RKO (cell line): ENCODE results near the gene OSBP2.

Experiments
- DNase-seq: peaks from one replicate; pipeline ENCODE4 v3.0.0-alpha.2; 2016; ENCODE audit warnings: low spot score

The OSBP2 gene, protein sequence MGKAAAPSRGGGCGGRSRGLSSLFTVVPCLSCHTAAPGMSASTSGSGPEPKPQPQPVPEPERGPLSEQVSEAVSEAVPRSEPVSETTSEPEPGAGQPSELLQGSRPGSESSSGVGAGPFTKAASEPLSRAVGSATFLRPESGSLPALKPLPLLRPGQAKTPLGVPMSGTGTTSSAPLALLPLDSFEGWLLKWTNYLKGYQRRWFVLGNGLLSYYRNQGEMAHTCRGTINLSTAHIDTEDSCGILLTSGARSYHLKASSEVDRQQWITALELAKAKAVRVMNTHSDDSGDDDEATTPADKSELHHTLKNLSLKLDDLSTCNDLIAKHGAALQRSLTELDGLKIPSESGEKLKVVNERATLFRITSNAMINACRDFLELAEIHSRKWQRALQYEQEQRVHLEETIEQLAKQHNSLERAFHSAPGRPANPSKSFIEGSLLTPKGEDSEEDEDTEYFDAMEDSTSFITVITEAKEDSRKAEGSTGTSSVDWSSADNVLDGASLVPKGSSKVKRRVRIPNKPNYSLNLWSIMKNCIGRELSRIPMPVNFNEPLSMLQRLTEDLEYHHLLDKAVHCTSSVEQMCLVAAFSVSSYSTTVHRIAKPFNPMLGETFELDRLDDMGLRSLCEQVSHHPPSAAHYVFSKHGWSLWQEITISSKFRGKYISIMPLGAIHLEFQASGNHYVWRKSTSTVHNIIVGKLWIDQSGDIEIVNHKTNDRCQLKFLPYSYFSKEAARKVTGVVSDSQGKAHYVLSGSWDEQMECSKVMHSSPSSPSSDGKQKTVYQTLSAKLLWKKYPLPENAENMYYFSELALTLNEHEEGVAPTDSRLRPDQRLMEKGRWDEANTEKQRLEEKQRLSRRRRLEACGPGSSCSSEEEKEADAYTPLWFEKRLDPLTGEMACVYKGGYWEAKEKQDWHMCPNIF

DNA sequence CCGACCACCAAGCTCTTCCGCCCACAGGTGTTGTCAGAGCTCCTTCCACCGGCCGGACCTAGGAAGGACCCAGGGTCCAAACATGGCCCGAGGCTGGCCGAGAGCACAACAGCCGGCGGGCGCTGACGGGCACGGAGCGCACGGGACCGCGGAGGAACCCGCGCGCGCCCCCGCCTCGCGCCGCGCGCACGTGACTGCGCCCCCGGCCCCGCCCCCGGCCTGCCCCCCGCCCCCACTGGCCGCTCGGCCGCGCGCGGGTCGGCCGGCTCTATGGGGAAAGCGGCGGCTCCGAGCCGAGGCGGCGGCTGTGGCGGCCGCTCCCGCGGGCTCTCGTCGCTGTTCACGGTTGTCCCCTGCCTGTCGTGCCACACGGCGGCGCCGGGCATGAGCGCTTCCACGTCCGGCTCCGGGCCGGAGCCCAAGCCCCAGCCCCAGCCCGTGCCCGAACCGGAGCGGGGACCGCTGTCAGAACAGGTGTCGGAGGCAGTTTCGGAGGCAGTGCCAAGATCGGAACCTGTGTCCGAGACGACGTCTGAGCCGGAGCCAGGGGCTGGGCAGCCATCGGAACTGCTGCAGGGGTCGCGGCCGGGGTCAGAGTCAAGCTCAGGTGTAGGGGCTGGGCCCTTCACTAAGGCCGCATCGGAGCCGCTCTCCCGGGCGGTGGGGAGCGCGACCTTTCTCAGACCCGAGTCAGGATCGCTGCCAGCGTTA, at the start of gene OSBP2:
Gene OSBP2 (plus strand): TSS at position 235 of the 711 bp plus-strand sequence. CDS start 36 bp downstream, at position 271.
- DNase-seq, result peak; percentile 34

DNA sequence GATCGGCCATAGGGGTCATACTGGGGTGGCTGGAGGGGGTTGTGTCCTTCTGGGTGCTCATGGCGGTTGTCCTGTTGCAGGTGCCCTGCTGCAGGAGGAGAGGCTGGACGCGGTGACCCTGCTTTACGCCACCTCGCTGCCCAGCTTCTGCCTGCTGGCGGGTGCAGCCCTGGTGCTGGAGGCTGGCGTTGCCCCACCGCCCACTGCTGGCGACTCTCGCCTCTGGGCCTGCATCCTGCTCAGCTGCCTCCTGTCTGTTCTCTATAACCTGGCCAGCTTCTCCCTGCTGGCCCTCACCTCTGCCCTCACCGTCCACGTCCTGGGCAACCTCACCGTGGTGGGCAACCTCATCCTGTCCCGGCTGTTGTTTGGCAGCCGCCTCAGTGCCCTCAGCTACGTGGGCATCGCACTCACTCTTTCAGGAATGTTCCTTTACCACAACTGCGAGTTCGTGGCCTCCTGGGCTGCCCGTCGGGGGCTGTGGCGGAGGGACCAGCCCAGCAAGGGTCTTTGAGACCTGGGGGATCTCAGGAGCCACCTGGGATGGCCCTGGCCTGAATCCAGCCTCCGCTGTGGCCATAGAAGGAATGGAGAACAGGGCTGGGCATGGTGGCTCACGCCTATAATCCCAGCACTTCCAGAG, 48.0 kb upstream of the OSBP2 start:
- DNase-seq, result no peak

DNA sequence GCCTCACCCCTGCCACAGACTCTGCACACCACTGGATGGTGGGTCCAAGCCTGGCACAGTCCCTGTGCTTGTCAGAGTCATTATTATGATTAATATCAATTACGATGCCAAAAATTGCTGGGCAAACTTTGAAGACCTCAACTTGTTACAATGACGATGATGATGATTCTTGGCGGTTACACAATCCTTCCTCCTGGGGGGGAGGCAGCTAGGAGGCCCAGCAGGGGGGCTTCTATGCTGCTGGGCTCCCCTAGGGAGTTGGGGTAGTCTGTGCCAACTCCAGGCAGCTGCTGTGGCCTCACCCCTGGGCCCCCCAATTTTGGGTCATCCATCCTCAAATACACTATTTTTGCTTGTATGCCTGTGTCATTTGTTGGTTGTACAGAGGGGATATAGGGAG, 47.1 kb upstream of the OSBP2 start:
- no peak for DNase-seq

DNA sequence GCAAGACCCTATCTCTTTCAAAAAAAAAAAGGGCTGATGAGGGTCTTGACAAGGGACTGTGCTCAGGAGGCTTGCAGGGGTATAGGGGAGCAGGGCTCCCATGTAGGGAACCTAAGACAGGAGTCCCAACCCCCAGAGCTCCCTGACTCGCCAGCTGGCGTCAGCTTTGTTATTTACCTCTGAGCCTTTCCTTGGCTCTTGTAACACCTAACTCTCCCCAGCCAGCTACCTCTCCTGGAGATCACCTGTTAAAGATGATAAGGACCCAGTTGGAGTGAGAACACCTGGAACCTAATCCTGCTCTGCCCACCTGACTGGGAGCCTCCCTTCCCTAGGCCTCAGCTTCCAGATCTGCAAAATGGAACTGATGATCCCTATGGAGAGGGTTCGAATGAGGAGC, 45.8 kb upstream of the OSBP2 start:
- DNase-seq, result no peak

DNA sequence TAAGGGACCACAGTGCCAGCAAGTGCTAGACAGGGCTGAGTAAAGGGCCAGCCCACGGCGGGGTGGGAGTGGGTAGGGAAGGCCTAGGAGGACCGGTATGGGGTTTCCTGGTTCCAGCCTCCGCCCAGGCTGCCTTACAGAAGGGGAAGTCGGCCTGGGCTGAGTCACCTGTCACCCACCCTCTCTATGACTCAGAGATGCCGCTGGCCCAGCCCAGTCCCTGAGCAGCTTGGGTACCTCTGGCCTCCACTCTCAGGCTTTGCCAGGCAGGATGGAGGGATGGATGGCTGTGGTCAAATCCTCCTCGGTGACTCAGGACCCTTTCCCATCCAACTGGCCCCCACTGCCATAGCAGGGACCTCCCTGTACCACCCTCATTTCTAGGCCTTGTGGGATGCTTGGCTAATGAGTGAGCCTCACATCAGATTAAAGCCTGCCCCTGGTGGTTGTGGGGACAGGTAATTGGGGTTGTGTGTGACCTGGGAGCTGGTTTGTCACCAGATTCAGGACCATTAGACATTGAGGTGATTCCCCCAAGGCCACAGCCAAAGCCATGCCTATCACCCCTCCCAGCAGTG, 45.2 kb upstream of the OSBP2 start:
- peak; percentile 87 for DNase-seq

DNA sequence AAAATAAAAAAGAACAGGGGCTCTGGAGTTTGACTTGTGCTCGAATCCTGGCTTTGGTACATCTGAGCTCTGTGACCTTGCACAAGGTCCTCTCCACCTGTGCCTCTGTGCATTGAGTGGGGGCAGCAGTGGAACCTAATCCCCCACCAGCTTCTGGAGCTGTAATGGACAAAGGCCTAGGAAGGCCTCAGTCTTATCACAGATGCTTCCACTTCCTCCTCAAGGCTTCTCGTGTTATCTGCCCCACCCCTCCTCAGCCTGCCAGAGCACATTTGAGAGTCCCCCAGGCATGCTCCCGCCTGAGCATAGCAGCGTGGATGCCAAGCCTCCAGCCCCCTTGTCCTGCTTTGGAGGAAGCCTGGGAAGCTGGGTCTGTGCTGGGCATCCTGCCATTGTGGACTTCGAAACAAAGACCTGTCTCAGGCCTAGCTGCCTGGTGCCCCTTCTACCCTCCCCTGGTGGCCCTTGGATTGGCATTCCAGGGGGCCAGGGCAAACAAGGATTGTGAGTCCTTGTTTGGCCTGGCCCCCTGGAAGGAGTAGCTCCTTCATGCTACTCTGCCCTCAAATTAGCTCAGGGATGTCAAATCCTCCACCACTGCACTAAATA, 44.1 kb upstream of the OSBP2 start:
- DNase-seq, result no peak

DNA sequence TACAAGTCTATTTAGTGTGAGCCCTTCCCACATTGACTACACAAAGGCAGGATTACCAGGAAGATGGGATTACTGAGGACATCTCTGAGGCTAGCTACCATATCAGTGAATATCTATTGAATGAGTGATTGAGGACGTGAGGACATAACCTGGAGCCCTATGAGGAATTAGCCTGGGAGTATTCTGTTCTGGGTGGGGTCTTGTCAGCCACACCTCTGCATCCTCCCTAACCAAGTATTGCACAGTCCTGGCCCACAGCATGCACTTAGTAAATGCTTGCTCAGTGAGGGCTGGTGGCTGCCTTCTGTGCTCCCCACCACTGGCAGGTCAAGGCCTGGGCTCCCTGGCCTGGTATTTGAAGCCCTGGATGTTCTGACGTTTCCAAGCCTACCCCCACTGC, 41.8 kb upstream of the OSBP2 start:
- no peak for DNase-seq

DNA sequence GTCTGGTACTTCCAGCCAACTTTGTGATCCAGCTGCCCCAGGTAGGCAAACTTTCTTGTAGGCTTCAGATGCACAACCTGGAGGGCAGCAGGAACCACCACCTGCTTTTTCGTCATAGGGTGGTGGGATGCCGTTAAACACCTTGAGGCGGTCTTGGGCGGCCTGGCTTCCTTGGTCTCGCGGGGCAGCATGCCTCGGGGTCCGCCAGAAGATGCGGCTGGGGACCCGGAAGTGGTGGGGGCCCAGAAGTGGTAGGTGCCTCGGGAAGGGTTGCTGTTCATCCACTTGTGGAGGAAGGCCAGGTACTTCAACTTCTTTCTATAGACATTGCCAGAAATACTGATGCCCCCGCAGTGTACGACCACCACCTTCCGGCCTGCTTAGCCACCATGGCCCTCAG, 40.3 kb upstream of the OSBP2 start:
- no peak for DNase-seq

DNA sequence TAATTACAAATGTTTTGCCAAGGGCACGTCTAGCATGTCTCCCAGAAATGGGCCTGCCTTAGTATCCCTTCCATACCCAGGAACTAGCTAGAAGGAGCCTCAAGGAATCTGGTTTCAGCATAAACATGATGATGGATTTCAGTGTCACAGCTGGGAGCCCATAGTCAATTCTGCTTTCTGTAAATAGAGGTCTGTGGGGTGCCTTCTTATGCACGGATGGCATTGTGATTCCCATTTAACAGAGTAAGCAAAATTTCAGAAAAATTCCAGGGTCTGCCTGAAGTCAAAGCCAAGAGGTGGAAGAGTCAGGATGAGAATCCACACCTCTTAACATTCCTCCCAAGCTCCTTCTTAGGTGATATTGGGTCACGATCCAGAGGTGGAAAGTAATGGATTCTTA, 39.1 kb upstream of the OSBP2 start:
- no peak for DNase-seq

DNA sequence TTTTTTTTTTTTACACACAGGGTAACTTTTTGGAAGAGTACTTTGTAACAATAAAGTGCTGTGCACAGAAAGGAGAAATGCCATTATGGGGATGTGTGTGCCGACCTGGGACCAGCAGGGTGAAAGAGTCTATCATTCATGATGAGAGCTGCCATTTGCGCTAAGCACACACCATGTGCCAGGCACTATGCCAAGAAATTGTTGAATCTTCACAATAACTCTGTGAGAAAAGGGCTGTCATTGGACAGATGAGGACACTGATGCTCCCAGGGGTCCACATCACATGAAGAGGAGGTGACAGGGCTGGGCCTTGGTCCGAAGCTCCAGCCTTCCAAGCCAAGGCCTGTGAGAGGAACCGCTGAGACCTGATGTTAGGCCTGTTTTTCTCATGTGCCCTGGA, 32.6 kb upstream of the OSBP2 start:
- DNase-seq, result no peak

DNA sequence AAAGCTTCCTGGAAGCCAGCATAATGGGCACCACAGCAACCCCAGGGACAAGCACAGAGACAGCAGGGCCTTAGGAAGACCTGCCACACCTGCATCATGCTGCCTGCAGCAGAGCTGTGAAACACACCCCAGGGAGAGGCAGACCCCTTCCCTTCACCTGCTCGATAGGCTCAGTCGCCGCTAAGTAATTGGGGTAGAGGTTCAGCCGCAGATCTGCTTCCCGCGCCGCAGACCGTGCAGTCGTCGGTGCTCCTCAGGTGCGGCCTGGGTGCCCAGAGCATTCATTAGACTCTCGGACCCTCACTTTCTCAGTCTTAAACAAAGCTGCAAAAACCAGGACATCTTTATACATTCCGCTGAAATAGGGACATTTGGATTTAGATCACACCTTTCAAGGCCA, 29.9 kb upstream of the OSBP2 start:
- DNase-seq, result no peak

DNA sequence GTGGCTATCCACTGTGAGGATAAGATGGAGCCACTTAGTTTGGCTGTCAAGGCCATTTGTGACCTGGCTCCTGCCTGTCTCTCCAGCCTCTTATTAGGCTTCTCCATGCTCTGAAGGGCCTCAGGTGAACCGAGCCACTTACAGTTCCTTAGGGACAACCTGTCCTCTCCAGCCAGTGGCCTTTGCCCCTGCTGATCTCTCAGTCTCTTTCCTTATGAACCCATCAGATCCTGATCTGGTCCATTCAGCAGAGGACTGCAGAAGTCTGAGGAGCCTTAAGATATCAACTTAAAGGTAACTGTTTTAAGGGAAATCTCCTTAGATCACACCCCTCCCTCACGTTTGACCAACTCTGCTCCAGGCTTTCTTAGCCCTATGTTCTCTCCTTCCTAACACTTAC, 29.4 kb upstream of the OSBP2 start:
- no peak for DNase-seq

DNA sequence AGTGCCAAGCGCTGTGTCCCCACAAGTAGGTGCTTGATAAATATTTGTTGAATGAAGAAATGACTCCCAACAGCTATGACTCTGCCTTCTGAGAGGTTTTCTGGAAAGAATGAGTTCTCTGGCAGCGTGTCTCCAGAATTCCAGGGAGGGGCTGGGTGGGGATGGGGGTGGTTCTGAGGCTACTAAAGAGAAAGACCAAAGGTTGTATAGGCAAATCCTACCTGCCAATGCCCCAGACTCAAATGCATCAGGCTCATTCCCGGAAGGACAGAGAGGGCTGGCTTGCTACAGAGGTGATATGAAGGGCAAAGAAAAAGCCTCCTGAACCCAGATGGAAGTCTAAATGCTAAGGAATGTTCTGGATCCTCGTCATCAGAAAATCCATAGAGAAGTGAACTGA, 28.9 kb upstream of the OSBP2 start:
- DNase-seq, result no peak

DNA sequence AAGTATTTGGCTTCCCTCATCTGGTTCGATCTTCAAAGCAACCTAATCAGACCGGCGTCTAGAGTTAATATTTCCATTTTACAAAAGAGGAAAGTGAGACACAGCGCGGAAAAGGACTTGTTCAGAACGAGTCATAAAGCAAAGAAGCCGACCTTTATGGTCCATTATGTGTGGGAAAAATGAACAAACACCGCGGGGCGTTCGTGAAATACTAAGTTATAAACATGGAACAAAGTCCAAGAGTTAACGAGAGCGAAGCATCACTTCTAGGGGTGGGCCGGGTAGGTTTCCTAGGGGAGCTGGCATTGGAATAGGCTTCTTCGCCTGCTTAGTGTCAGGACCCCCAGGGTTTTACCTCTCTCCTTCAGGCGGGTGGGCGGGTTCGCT, 27.6 kb upstream of the OSBP2 start:
- DNase-seq, result peak; percentile 22

DNA sequence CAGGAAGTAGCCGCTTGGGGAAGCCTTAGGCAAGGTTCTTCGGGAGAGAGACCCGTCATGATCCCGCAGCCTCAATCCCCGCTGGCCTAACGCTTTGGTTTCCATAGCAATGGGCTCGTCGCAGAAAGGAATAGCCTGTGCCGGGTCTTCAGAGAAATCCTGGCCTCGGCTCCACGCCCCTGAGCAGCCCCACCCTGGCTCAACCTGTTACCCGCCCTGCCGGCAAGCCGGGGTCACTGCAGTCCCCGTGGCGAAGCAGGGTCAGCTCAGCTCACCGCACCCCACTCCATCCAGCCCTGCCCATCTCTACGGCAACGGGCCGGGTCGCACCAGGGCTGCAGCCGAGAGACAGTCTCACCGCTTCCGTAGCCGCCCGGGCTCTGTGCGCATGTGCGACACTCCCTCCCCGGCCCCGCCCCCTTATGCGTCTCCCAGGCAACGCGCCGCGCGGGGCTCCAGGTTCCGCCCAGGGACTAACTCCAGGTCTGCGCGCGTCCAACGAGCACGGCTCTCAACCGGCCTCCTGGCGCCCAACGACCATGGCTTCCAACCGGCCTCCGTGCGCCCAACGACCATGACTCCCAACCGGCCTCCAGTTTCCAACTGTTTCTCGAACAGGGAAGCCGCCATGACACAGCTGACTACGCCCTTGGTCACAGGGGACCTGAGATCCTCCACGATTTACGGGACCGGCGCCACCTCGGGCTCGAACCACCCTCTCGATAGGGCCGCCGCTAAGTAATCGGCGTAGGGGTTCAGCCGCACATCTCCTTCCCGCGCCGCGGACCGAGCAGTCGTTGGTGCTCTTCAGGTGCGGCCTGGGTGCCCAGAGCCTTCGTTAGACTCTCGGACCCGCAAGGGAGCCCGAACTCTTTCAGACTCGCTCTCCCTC, 26.9 kb upstream of the OSBP2 start, which contains the start of gene DUSP18:
Gene DUSP18 (minus strand): TSS at position 382 of the 892 bp plus-strand sequence. CDS start 3,872 bp downstream, outside the sequence.
- peak; percentile 93 for DNase-seq

DNA sequence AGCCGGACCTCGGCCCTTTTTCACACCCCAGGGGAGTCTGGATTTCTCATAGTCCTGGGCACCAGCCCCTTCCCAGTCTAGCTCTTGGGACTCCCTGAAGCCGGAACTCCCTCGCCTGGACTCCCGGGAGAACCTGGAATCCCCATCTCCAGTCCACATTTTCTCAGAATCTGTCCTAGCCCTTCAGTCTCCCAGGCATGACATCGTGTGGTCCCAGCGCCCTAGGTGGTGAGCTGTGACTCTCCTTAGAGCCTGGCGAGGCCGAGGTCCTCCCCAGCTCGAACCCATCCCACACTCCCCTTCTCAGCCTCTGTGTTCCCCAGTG, 26.3 kb upstream of the OSBP2 start:
- no peak for DNase-seq

DNA sequence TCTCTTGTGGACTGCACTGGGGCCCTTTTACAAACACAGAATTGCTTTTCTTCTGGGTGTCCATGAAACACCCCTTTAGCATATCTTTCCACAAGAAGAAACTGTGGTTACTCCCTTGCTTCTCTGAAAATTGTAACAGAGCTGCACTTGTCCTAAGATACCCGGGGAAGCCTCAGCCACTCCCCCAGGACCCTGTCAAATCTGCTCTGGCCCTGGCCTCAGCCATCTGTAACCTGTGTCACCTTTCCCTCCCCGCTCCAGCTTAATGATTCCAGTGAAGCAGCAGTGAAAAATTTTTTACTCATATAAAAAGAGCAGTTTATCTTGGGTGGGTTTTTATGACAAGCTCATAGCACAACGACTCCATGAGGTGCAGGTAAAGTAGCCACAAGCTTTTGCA, 23.6 kb upstream of the OSBP2 start:
- DNase-seq, result no peak

DNA sequence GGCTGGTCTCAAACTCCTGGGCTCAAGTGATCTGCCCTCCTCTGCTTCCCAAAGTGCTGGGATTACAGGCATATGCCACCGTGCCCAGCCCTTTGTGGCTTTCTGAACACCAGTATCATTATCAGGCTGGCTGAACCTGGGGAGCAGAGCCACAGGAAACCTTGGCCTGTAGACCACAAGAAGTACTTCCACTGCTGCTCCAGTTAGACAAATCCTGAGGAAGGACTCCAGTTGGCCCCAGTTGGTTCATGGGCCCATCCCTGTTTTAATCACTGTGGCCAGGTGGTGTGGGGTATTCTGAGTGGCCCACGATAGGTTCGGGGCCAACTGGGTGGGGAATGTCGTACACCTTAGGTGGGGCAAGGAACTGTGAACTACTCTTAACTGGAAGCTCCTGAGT, 21.5 kb upstream of the OSBP2 start:
- DNase-seq, result no peak

DNA sequence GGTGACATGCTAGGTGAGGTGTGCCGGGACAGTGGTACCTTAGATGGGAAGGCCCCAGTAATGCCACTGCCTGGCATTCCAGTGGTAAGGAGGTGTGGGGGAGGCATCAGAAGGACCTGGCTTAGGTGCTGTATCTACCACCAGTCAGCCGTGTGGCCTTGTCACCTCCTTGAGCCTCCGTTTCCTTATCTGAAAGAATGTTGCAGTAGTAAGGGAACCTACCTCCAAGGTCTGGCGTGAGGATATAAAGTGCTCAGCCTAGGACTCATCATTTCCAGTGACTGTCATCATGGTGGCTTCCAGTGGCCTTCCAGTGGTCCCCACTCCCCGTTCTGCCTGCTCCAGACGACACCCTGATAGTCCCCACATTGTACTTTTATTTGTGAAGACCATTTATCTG, 20.2 kb upstream of the OSBP2 start:
- DNase-seq, result no peak

DNA sequence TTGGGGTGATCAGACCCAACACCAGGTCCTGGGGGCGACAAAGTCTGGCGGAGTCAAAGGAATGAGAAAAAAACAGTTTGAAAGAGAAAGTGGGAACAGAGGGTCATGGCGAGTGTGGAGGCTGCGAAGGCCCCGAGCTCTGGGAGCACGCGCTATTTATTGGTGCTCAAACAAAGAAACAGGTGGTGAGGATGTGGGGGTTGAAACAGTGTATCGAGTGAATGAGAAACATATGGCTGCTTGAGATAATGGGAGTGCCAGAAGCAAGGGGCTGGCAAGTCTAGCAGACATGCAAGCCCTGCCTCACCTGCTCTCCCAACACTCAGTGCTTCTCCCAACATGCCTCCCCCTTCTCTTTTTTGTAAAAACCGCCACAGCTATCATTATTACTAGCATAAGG, 19.2 kb upstream of the OSBP2 start:
- DNase-seq, result no peak
